MV-4-11 (cell line): ENCODE measurements around the gene USP43.

ENCODE experiments used
- DNase-seq: peaks from one replicate; lab custom pipeline; 2025; lab: John Stamatoyannopoulos, UW

USP43 gene

DNA sequence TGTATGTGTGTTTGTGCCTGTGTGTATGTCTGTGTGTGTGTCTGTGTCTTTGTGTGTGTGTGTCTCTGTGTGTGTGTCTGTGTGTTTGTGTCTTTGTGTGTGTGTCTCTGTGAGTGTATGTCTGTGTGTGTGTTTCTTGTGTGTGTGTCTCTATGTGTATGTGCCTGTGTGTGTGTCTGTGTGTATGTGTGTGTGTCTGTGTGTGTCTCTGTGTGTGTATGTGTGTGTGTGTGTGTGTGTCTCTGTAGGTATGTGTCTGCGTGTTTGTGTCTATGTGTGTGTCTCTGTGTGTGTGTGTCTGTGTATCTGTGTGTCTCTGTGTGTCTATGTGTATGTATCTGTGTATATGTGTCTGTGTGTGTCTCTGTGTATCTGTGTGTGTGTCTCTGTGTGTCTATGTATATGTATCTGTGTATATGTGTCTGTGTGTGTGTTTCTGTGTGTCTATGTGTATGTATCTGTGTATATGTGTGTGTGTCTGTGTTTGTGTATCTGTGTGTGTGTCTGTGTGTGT, 70.2 kb downstream of the USP43 start:
- no peak for DNase-seq

DNA sequence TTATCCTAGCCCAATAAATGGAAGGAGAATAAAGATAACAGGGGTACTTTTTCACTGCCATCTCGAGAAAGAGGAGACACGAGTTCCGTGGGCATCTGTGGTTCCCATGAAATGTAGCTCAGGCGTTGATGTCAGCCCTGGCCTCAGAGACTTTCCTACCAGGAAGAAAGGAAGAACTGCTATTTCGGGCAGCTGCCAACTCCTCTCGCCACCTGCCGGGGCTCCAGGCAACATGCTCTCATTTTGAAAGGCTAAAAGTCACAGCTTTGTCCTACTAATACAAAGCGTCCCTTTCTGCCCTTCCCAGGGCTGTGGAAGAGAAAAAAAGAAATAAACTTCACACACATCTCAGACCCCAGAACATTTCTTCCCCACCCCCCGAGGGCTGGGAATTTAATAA, 80.3 kb downstream of the USP43 start:
- no peak for DNase-seq

DNA sequence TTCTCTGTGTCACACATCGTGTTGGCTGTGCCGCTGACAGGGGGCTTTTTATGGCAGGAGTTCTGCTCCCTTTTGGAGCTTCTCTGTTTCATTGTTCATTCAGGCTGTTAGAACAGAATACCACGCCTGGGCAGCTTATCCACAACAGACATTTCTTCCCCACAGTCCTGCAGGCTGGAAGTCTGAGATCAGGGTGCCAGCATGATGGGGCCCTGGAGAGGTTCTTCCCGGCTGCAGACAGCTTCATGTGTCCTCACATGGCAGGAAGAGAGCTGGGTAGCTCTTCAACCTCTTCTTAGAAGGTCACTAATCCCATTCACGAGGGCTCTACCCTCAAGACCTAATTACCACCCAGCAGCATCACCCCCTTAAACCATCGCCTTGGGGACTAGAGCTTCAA, 81.0 kb downstream of the USP43 start:
- DNase-seq, result no peak

DNA sequence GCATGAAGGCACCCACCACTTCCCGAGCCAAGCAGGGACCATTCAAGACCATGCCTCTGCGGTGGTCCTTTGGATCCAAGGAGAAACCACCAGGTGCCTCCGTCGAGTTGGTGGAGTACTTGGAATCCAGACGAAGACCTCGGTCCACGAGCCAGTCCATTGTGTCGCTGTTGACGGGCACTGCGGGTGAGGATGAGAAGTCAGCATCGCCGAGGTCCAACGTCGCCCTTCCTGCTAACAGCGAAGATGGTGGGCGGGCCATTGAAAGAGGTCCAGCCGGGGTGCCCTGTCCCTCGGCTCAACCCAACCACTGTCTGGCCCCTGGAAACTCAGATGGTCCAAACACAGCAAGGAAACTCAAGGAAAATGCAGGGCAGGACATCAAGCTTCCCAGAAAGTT, 82.7 kb downstream of the USP43 start:
- no peak for DNase-seq

- no peak for DNase-seq
Measured at GRCh38 chr17:9728564-9728963, 83.2 kb downstream of the USP43 start.

GRCh38 chr17:9729034-9729650, 83.8 kb downstream of the USP43 start:
- DNase-seq, result peak; percentile 11

GRCh38 chr17:9729735-9730420, 84.6 kb downstream of the USP43 start:
- DNase-seq, result no peak

DNA sequence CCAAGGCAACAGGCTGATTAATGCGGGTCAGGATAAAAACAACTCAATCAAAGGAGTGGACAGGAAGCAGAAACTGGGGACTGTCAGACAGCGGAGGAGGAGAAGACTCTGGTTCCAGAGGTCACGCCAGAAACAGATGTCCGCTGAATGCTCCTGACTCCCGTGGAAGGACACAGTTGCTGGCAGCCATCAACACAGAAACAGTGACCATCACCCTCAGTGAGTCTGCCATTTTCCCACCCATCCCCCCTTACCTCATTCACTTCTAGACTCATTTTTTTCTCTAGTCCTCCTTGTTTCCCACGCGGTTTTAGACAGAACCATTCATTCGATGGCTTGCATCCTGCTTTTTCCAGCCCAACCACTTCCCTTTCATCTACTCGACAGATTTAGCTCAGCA, 105.2 kb downstream of the USP43 start:
- no peak for DNase-seq

- DNase-seq, result no peak
Measured at GRCh38 chr17:9755083-9755482, 109.8 kb downstream of the USP43 start.

- no peak for DNase-seq
Measured at GRCh38 chr17:9760266-9760665, 114.9 kb downstream of the USP43 start.

DNA sequence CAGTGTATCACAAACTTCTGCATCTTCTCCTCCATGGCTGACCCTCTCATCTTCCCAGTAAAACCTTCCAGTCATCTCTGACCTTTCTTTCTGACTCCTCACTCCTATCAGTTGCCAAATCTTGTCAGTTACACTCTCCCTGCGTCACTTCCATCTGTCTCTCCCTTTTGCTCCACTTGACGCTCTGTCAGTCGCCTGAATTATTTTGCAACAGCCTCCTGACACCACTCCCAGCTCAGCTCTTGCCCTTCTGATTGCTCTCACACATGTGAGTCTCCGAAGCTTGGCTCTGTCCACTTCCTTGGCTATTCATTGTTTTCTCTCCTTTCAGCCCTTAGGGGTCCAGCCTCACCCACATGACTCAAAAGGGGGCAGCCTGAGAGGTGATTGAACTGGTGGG, 118.3 kb downstream of the USP43 start:
- DNase-seq, result peak; percentile 15

DNA sequence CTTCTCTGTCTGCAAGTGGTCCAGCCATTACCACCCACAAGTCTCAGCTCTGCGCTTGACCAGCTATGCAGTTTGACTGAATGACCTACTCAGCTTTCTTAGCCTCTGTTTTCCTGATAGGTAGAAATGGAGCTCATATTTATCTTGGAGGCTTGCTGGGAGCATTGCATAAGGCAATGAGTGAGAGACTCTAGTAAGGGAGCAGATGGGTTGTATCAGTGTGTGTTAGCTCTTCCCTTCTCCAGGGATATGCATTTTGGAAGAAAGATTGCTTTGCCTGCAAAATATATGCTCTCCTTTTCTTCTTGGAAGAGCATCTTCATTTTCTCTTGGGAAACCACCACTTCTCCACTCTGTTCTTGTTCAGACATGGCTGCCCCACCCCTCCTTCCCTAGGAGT, 120.0 kb downstream of the USP43 start:
- no peak for DNase-seq

DNA sequence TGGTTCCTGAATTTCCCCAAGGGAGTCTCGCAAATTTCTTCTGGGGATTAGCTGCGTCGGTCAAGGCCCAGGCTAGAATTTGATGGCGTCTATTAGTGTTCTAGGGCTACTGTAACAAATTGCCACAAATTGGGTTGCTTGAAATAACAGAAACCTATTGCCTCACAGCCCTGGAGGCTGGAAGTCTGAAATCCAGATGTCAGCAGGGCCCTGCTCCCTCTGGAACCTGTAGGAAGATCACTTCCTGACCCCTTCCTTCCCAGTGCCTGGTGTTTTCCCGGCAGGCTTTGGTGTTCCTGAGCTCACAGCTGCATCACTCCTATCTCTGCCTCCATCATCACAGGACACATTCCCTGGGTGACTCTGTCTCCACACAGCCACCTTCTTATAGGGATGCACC, 121.7 kb downstream of the USP43 start:
- DNase-seq, result no peak

- no peak for DNase-seq
Measured at GRCh38 chr17:9767432-9767991, 122.2 kb downstream of the USP43 start.

DNA sequence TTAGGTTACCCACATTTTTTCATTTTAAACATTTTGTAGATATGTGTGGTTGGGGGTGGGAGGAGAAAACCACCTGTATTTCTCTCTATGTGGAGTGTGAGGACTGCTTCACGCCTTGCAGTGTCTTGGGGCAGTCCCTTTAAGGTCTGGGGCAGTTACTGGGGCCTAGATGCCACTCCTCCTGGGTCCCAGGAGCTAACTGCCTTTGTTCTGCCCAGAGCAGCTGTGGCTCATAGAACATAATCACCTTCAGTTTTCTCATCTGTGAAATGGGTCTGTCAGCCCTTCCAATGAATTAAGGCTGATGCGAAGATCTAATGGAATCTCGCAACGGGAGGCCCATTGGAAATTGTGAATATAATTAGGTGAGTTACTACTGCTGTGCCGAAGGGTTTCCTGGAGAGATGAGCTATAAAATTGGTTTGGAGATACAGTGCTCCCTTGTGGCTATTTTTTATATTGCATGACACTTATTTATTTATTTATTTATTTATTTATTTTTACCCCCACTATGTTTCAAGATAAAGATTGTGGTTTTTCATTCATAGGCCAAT, 123.1 kb downstream of the USP43 start:
- peak; percentile 5 for DNase-seq

DNA sequence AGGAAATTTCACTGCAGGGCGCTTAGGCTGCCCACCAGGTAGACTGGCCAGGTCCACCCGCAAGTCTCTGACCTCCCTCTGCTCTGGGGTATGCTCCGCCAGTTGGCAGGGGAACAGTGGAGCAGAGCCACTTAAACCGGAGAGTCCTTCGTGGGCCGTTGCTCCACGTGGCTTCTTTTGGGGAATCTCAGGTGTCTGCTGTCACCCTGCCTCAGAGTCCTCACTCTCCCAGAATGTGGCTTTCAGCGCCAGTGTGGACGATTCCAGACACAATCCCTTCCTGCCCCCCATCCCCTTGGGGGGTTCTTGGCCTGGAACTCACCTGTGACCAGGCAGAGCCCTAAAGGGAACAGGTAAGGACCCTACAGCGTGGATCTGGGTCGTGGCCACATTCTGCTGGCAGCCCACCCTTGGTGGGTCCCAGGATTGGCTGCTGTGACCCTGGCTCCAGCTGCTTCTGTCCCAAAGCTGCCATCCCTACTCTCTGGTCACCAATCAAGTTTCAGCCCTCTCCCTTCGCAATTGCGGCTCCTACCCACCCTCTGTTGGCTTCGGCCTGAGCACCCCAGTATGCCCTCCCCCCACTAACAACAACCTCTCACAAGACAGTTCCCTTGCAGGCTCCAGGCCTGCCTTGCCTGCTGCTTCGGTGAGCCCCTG, 123.8 kb downstream of the USP43 start:
- DNase-seq, result no peak

- no peak for DNase-seq
Measured at GRCh38 chr17:9771465-9771864, 126.1 kb downstream of the USP43 start.

DNA sequence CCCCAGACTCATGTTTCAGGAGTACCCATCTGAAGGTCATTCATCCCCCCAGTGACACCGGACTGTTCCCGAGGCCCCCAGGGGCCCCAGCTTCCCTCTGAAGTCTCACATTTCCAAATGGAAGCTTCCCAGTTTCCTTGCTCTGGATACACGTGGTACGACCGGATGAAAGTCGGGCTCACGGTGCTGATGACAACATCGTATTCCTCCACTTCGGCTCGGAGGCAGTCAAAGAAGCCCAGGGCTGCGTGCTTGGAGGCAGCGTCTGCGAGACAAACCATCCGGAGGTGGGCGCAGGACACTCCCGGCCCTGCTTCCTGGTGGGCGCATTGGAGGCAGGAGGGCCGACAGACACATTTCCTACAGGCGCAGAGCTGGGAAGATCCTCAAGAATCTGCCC, 127.3 kb downstream of the USP43 start:
- DNase-seq, result no peak

- DNase-seq, result no peak
Measured at GRCh38 chr17:9776911-9777310, 131.6 kb downstream of the USP43 start.
